ENCODE data around the gene SYNE1.
"Not testable (repeated sequence)": the region's sequence is repeated elsewhere in the genome, so short reads cannot be mapped to it uniquely, and the experiment has no call there.

SYNE1 gene

DNA sequence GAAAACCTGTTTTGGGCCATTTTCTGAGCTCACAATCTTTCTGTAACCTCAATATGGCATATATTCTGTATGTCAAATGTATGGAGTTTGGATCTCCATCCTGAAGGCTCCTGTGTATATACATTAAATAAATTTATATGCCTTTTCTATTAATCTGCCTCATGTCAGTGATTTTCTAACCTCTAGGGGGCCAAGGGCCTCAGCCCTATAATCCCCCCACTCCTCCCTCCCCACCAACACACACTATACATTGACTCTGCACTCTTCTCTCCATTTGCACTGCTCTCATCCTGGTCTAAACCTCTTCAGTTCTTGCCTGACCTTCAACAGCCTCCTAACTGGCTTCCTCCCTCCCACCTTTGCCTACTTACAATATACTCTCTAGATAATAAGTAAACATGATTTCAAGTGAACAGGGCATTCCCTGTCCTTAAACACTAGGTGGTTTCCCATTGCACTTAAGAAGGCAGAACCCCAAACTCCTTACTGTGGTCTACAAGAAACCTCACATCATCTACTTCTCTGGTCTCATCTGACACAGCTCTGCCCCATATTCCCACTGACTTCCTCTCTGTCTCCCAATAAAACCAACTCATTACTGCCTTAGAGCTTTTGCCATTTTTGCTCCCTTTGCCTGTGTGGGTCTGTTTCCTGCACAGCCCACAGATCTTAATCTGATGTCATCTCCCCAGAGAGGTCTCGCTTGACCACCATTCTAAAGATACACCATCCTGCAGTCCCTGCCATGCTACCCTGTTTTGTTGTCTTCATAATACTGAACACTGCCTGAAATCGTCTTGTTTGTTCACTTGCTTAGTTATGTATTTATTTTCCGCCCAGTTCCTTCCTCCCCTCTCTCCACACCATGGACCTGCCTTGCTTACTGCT lies 213.7 kb downstream of the SYNE1 start:
- DNase-seq (ENCODE audit: low read depth, low spot score): no peak

DNA sequence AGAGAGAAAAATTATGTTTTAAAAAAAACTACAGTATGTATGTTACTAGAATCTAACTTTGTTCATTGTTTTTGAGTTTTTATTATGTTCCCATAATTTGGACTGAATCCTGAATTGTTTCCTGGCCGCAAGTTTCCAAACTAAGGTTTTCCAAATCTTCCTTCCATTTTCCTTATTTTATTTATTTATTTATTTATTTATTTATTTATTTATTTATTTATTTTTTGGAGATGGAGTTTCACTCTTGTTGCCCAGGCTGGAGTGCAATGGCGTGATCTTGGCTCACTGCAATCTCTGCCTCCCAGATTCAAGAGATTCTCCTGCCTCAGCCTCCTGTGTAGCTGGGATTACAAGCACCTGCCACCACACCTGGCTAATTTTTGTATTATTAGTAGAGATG lies 215.7 kb downstream of the SYNE1 start:
- not testable (repeated sequence) for DNase-seq (ENCODE audit: low read depth, low spot score)

DNA sequence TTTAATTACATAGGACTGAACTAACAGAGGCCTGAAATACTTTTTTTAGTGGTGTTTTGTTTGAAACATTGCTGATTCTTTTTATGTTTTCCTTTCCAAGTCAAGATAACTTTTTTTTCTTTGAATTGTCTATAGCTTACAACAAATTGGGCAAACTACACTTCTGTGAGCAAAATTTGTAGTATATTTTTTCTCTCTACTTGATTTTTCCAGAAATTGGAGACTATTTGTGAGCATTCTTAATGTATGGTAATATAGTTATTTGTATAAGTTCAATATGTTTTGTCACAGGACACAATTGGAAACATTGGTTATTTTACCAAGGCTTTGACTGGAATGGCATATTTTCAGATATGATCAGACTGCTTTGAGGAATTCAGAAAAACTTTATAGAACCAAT lies 216.5 kb downstream of the SYNE1 start:
- DNase-seq (ENCODE audit: low read depth, low spot score): no peak

DNA sequence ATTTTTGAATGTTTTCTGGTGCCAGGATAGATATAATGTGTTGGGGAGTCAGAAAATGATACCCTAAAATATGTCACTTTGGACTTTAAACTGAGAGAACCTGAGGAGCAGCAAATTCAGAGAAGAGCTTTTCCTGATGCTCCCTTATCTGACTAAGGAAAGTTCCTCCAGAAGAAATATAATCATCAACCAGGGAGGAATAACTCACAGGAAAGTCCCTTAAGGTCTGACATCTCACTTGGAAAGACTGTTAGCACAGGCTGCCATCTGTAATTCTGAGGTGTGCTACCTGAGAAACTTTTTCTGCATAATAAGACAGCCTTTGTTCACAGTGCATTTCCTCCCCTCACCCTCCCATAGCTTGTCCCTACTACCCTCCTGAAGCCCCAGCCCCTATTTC lies 218.6 kb downstream of the SYNE1 start:
- no peak for DNase-seq (ENCODE audit: low read depth, low spot score)

DNA sequence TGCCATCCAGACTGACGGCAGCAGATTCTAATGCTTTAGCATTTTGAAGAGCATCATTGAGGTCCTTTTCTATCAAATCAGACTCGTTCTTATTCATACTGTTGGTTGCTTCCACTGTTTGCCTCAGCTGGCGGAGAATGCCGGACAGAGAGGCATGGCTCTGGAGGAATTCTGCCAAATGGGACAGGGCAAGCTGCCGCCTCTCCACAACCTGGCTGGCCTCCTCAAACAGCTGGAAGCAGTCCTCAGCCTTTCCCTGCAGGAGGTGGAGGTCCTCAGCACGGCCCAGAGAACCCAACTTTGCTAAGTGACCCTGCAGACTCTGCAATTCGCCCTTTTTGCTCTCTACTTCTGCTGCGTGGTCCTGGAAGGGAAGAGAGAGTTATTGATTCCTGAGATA lies 220.5 kb downstream of the SYNE1 start:
- no peak for DNase-seq (ENCODE audit: low read depth, low spot score)

DNA sequence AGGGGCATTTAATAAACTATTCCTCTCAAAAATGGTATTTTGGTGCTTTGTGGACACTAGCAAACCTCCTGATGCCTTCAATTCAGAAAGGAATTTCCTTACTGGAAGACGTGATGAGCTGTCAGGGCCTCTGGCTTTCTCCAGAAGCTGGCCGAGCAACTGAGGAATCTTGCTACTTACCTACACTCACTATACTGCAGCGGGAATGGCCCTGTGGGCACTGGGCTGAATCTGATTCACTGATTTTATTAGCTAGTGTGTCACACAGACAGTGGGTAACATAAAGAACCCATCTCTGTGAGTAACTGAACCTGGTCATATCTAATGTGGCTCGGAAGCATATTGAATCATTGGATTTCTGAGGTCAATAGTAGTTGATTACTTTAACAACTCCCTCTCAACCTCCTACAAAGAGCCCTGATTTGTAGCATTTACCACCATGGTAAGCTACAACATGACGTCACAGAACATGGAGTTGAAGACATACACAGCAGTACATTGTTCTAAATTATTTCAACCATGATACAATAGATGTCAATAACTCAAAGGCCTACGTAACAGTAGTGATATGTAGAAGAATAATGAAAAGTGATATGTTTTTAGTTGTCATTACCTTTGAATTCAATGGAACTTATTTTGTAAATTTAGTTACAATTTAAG lies 232.1 kb downstream of the SYNE1 start:
- DNase-seq (ENCODE audit: low read depth, low spot score): no peak

DNA sequence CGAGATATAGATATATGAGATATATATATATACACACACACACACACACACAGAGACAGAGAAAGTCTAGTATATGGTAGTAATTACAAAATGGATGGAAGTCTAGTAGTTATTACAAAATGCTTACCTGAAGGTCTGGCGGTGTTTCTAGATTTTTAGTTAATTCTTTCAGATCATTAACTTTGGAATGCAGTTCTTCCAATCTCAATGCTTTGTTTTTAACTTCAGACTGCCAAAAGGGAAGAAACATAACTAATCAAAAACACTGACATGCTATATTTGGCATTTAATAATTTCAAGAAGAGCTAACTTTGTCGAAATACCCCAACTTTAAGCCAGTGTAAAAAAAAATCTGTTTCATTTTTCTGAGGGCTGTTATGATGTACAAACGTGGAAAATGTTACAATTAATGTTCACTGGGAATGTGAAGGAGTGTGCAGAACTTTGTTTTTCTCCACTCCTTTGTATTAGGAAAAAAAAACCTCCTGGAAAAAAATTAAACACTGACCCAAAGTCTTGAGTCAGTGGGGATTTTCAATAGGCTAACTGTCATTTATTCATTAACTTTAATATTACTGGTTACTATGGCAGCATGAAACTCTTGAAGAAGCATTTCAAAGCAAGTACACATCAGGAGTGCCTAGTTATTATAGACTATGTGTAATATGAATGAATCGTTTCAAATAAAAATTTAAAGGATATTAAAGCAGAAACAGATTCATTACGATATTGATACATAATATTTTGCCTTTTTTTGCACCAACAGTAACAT lies 232.9 kb downstream of the SYNE1 start:
- no peak for DNase-seq (ENCODE audit: low read depth, low spot score)

DNA sequence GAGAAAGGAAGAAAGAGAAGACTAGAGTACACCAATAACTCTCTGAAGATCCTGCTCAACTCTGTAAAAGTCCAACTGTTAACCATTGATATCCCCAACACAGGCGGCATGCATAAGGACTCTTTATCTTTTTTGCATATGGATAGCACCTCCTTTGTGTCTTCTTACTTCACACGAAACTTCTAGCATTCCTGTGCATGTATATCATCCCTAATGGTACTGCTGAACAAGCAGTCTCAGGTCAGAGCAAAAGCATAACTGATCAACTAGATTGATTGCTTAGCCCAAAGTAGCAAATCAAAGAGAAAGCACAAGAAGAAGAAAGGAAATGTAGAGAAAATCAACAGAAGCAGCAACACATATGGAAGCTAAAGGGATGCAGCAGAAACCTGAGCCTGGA lies 234.4 kb downstream of the SYNE1 start:
- DNase-seq (ENCODE audit: low read depth, low spot score): no peak

DNA sequence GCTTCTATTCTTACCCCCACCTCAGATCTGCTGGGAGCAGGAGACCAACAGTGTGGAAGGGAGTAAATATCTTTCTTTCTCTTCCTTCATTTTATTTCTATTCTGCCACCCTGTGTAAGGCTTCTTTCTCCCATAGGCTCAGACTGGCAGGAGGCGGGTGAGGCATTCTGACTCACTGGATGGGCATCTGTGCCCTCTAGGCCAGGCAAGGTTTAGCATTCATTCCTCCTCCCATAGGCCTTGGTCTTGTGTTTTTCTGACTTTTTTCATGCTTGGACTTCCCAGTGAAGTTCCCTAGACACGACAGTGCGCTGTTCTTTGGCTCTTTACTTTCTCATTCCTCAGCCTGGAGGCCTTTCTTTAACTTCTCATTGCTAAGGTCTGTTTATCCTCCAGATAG lies 235.2 kb downstream of the SYNE1 start:
- no peak for DNase-seq (ENCODE audit: low read depth, low spot score)

DNA sequence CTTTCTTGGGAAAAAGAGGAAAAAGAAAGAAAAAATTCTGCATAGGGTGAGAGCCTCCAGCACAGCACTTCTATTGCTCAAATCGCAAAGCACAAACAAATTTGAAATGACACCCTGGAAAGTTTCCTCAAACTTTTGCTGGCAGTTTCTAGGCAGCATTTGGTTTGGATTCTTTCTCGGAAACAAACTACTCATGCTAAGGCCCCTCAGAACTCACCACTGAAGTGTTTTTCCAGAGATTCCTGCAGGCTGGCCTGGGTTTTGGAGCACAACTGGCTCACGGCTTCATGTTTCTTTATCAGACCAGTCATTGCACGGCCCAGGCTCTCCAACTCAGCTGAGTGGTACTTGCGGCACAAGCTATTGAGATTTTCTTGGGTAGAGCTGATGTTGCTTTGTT lies 237.8 kb downstream of the SYNE1 start:
- no peak for DNase-seq (ENCODE audit: low read depth, low spot score)

DNA sequence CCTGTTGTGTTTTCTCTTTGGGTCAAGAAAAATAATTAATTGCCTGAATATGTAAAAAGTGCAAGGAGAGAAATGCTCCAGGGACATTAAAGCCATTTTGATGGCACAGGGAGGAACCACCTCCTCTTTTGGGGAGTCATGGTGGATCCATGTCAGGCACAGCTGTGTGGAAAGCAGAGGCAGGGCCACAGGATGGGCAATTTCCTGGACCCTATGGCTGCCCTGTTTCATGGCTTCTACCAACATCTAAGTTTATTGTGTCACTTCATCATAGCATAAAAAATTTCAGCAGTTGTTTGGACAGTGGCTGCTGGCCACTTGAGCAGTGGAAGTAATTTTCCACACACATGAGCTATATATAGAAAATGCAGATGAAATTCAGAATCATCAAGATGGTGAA lies 238.2 kb downstream of the SYNE1 start:
- DNase-seq (ENCODE audit: low read depth, low spot score): no peak

DNA sequence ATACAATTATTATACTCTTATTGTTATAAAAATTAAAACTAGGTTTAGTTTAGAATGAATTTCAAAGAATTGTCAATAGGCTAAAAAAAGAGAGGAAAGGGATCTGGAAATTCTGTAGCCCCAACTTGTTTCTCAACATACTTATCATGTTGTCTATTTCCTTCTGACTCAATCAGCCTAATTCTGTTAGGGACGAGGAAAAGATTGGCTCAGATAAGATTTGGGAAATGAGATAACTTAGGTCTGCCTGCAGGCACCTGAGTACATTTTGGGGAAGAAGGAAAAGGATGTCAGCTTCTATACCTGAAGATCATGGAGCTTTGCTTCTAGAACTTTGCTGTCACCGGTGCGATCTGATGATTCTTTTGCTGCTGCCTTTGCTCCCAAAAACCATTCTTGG lies 238.8 kb downstream of the SYNE1 start:
- no peak for DNase-seq (ENCODE audit: low read depth, low spot score)

DNA sequence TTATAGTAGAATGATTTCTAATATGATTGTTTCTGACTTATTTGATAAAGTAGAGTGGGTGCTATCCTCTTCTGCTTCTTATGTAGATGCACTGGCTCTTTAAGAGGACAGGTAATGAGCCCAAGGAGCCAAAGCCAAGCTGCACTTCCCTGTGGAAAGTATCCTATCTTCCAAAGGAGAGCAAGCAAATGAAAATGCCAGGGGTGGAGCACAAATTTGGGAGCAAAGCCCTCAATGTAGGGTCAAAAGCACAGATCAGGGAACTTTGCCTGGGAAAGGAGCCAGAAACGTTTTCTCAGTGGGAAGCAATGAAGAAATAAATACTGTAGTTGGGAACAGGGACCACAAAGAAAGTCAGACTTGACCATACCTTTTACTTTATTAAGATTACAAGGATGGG lies 242.9 kb downstream of the SYNE1 start:
- no peak for DNase-seq (ENCODE audit: low read depth, low spot score)

DNA sequence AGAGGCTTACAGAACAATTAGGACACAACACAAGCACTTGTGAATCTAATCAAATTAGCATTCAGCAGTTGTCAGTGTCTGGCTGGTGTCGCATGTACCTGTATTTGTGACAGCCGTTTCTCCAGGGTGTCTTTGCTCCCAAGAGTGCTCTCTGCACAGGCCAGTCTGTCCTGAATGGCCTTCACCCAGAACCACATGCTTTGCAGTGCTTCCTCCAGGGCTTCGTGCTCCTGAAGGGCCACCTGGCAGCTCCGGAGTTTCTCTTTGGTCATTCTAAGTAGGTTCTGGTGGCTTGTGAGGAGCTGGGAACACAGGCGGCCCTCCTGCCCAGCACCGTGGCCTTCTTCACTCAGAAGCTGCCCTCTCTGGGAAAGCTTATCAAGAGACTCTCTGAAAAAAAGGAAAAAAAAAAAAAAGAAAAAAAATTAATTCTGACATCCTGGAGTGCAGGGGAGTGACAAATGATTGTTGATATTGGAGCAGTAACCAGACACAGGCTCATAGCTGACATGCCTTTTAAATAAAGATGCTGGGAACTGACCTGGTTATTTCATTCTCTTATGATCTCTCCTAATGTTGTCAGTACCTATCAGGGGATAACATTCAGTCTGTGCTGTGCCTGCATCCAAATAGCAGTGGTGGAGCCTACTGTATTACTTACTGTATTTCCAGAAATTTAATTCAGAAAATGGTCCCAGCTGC lies 245.8 kb downstream of the SYNE1 start:
- no peak for DNase-seq (ENCODE audit: low read depth, low spot score)

DNA sequence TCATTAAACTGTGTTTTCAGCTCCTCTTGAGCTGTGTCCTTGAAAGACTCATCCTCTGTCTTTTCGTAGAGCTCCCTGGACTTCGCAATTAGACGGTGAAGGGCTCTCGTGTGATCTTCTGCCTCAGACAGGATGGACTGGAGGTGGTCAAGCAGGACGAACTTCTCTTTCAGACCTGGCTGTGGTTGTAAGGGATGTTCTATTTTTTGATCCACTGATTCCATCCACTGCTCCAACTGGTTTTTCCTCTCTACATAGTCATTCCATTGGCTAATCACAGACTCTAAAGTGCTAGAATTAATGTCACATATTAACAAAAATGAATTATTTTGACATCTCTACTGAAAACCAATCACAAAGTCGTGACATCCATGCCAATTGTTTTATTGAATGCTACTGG lies 250.1 kb downstream of the SYNE1 start:
- DNase-seq (ENCODE audit: low read depth, low spot score): no peak

DNA sequence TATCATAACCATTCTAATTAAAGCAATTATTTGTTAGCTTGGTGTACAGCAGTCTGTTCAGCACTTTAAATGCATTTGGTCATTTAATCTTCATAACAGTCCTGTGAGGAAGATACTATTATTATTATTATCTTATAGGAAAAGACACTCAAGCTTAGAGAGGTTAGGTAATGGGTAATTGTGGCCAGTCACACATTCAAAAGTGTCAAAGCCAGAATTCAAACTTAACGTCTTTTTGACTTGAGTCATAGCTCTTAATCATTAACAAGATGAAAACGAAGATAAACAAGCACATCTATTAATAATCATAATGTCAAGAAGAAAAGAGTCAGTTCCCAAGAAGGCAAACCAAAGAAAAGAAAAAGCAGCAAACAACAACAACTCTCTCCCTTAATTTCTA lies 251.0 kb downstream of the SYNE1 start:
- DNase-seq (ENCODE audit: low read depth, low spot score): no peak

DNA sequence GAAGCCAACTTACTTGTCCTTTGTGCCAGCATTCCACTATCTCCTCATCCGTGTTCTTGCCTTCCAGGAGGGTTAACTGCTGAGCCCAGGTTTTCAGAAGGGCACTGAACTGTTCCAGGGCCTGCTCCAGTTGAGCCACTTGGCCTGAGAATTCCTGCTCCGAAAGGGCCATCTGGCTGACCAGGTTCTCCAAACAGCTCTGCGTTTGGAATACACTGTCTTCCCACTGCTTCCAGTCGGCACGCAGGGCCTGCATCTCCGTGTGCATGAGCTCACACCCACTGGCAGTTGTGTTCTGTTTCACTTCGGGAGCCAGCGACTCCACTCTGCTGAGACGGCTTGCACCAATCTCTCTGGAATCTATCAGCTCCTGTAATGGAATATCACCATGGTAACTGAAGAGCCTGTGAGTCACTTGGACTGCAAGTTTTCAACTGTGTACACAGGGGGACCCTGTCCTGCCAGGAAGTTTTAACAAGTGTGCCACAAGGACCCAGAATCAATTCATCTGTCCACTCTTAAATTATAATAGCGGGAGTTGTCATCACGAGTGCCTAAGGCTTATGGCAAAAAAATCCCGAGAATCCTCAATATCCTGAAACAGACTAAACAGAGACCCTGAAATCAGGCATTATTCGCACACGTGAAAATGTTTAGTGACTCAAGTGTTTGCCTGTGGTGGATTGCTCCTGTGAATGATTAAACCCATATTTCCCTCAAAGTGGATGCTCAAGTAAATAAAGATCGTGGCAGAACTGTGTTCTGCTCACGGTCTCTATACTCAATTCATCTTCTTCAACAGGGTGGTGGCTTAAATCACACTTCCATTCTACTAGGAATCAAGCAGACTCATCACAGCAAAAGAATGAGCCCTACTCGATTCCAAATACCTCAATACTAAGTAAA lies 255.9 kb downstream of the SYNE1 start:
- no peak for DNase-seq (ENCODE audit: low read depth, low spot score)

DNA sequence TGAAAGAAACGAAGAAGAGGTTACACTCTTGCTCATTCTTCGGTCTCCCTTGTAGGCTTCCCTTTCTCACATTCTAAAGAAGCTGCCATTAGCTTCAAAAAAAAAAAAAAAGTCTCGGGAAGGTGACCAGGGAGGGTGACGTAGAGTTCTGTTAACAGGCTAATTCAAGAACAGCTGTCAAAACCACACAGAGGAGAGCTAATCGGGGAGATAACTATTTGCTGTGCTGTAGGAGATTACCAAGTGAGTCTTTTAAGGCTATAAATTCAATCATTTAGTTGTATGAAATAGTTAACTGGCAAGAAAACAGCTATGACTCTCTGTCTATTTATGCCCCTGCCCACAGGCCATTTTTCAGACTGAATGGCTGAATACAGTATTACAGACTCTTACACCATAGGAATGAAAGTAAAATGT lies 256.8 kb downstream of the SYNE1 start:
- no peak for DNase-seq (ENCODE audit: low read depth, low spot score)

DNA sequence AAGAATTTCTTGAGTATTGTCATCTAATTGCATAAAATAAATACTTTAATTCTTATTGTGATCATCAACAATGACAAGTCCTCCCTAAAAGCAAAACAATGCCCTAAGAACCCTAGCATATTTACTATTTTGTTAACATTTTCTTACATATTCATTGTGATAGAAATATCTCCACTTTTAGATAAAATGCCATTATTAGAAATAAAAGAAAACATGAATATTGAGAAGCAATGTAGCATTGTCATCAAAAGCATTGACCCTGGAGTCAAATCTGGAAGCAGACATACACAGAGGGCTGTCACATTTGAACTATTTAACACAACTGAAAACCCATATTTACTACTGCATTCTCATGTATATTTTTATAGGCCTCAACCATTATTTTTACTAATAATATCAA lies 257.7 kb downstream of the SYNE1 start:
- no peak for DNase-seq (ENCODE audit: low read depth, low spot score)

DNA sequence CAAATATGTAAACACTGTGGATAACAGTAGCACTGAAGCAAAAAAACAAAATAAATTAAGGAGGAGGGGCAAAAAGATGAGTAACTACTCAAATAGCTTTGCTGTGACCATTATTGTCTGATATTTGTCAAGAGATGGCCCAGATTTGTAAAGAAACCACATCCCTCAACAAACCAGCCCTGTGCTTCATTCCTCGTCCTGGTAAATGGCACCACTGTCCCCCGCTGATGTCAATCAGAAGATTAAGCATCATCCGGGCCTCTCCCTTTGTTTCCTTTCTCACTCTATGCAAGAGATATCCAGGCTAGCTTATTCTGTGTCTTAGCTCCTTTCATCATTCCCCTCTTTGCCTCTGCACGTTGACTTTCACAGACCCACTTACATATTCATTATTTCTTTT lies 259.0 kb downstream of the SYNE1 start:
- DNase-seq (ENCODE audit: low read depth, low spot score): no peak

DNA sequence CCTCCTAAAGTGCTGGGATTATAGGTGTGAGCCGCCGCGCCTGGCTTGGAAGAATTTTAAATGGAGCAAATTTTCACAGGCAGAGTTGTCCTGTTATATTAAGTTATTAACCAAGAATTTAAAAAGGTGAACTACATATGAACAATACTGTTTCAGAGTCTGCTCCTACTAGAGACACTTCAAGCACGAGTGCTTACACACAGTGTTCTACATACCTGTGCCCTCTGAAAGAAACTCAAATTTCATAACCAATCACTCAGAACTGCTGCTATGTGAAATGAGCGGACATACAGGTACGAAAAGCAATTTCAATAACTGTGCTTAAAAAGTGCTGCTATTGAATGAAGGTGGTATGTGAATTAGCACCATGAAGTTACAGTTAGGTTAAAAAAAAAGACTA lies 262.0 kb downstream of the SYNE1 start:
- DNase-seq (ENCODE audit: low read depth, low spot score): no peak
